Sigmoid colon (tissue), 7 donors: ENCODE measurements around the gene JMJD6. TPM values are rescaled to one million over a fixed set of nuclear protein-coding genes. Genes with fewer than 3 reads are reported as not detected.

Source experiments
- DNase-seq: peaks from one replicate; pipeline ENCODE4 v3.0.0-alpha.2; 2019
- H3K27ac ChIP-seq, 4 donors: fragments of 200-600 bp; sonication (generic); one replicate each; pipeline ENCODE4 v1.5.1; 2016 to 2019; ENCODE audit warnings: mild to moderate bottlenecking in 1 of 4
- H3K27me3 ChIP-seq, 3 donors: fragments of 200-600 bp; sonication (generic); one replicate each; pipeline ENCODE4 v1.5.1; 2019; ENCODE audit warnings: mild to moderate bottlenecking in 1 of 3
- H3K36me3 ChIP-seq, 4 donors: fragments of 200-600 bp; sonication (generic); one replicate each; pipeline ENCODE4 v1.5.1; 2016 to 2019
- H3K4me1 ChIP-seq, 4 donors: fragments of 200-600 bp; sonication (generic); one replicate each; pipeline ENCODE4 v1.5.1; 2017 to 2019
- H3K4me3 ChIP-seq, 4 donors: fragments of 200-600 bp; sonication (generic); one replicate each; pipeline ENCODE4 v1.5.1; 2017 to 2019; ENCODE audit warnings: mild to moderate bottlenecking in 2 of 4, moderate library complexity in 1 of 4
- H3K9me3 ChIP-seq, 4 donors: fragments of 200-600 bp in 3 of 4; sonication (generic) in 3 of 4; one replicate each; pipeline versions ENCODE4 v1.5.1 to v1.6.1; 2013 to 2019
- CTCF ChIP-seq, 4 experiments: fragments of 450-650 bp in 3 of 4; fragments of 200-600 bp in 1 of 4; IDR thresholded peaks; one replicate each; pipeline ENCODE4 v1.5.1; 2016 to 2019; ENCODE audit warnings: antibody characterized with exemption in 4 of 4, mild to moderate bottlenecking in 3 of 4, moderate library complexity in 2 of 4
- EP300 ChIP-seq, 4 donors: sonication (generic); formaldehyde crosslinking; IDR thresholded peaks; one replicate each; pipeline ENCODE4 v1.6.1; 2017; ENCODE audit warnings: antibody characterized with exemption in 4 of 4
- POLR2A ChIP-seq, 2 donors: fragments of 450-650 bp; IDR thresholded peaks; one replicate each; pipeline ENCODE4 v1.6.1; 2016; ENCODE audit warnings: antibody characterized with exemption in 2 of 2, mild to moderate bottlenecking in 2 of 2, moderate library complexity in 2 of 2
- POLR2AphosphoS5 ChIP-seq, 4 donors: sonication (generic); formaldehyde crosslinking; IDR thresholded peaks; one replicate each; pipeline ENCODE4 v1.6.1; 2017; ENCODE audit warnings: antibody characterized with exemption in 4 of 4
- WGBS, 2 donors: extraction: QIAGEN DNeasy Blood & Tissue Kit; methylation state at CpG; one replicate each; pipeline ENCODE4 v1.1.7; 2013; 5-methylcytosine and 5-hydroxymethylcytosine counted together
- intact Hi-C: fragments of 100-400 bp; cut with DNase I; formaldehyde crosslinking; loops from one replicate; pipeline ENCODE4 v1.15.1; 2023
- polyA plus RNA-seq, 3 donors: library from polyadenylated mRNA; stranded (reverse); fragments of 200-250 nt; gene quantifications; one replicate each; pipeline ENCODE4 v1.2.3, GENCODE V29; 2013
- total RNA-seq, 4 donors: library from RNA; depleted of rRNA; stranded (reverse); fragments of >200 nt; gene quantifications; one replicate each; pipeline ENCODE4 v1.1.0, GENCODE V29; 2016
- donor health status: healthy with polysubstance abuse.
- donor health status: Bipolar disorder and iron deficiency.
- donor health status: healthy.

Gene JMJD6
- total and polyA plus RNA-seq, 7 donors = 21.3 to 37.3 (median 24.8) TPM

- H3K27ac ChIP-seq = peak overlapping the region in 2 of 4 donors; percentile 6 to 9
- 93 to 95% methylated on average over 9 of the region's 9 CpGs for WGBS, 2 donors
- peak; percentile 40 for DNase-seq
- TF ChIP-seq POLR2AphosphoS5 (IDR thresholded peaks at IDR 0.05) (no peak), EP300 (IDR thresholded peaks at IDR 0.05) (no peak), POLR2A (IDR thresholded peaks at IDR 0.05) (no peak), CTCF (IDR thresholded peaks at IDR 0.05) (no peak)
- H3K36me3 ChIP-seq = peaks cover 43 to 89% (median 85%) of the 10 kb centered on the region in 4 donors
- no peaks in the 10 kb centered on the region for H3K27me3 ChIP-seq
- H3K4me3 ChIP-seq = no peak overlapping the region
- peaks cover 0 to 55% (median 42%) of the 10 kb centered on the region in 4 donors for H3K4me1 ChIP-seq
- intact Hi-C loops = no loop called here
- no peaks in the 10 kb centered on the region for H3K9me3 ChIP-seq
These were observed 5.5 kb downstream of the JMJD6 start for GRCh38 chr17:76720941-76721340.

GRCh38 chr17:76720211-76720610, 6.2 kb downstream of the JMJD6 start:
- Histone ChIP-seq H3K36me3 (peaks cover 49 to 96% (median 91%) of the 10 kb centered on the region in 4 donors), H3K9me3 (no peaks in the 10 kb centered on the region), H3K4me1 (peaks cover 0 to 58% (median 43%) of the 10 kb centered on the region in 4 donors), H3K27me3 (no peaks in the 10 kb centered on the region), H3K4me3 (no peak overlapping the region), H3K27ac (no peak overlapping the region)
- TF ChIP-seq CTCF (IDR thresholded peaks at IDR 0.05) (no peak), EP300 (IDR thresholded peaks at IDR 0.05) (no peak), POLR2A (IDR thresholded peaks at IDR 0.05) (no peak), POLR2AphosphoS5 (IDR thresholded peaks at IDR 0.05) (no peak)
- peak; percentile 20 for DNase-seq
- intact Hi-C loops = no loop called here
- WGBS, 2 donors = 91 to 95% methylated on average over 9 of the region's 9 CpGs

GRCh38 chr17:76718516-76718915, 7.9 kb downstream of the JMJD6 start:
- peak; percentile 43 for DNase-seq
- H3K4me3 ChIP-seq = no peak overlapping the region
- H3K9me3 ChIP-seq = no peaks in the 10 kb centered on the region
- H3K27me3 ChIP-seq = no peaks in the 10 kb centered on the region
- WGBS, 2 donors = 92 to 96% methylated on average over 16 of the region's 16 CpGs
- peaks cover 0 to 54% (median 37%) of the 10 kb centered on the region in 4 donors for H3K4me1 ChIP-seq
- no peak overlapping the region for H3K27ac ChIP-seq
- intact Hi-C loops = loop anchor here (5.0 kb wide), 2 partner anchors 161 to 196 kb away; no protein-coding TSS in a partner anchor
- H3K36me3 ChIP-seq = peaks cover 50 to 88% (median 79%) of the 10 kb centered on the region in 4 donors
- TF ChIP-seq POLR2AphosphoS5 (IDR thresholded peaks at IDR 0.05) (no peak), POLR2A (IDR thresholded peaks at IDR 0.05) (no peak), CTCF (IDR thresholded peaks at IDR 0.05) (no peak), EP300 (IDR thresholded peaks at IDR 0.05) (no peak)

DNA sequence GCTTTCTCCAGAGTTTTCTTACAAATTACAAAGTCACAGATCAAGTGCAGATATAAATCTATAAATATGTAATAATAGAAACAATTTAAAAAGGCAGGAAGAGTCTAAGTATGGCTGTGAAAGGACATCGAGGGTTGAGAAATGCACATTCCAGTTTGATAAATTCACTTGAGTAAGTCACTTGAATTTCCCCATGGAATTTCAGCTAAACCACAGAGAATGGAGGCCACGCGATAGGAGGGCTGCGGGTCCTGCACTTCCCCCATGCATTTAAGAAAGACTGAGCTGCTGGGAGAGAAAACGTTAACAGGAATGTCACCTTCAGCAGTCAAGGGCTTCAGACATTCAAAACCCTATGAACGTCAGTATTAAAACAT, 9.6 kb downstream of the JMJD6 start:
- no peak overlapping the region for H3K4me3 ChIP-seq
- H3K27ac ChIP-seq = peak overlapping the region; percentile 43 to 92 (median 68)
- WGBS, 2 donors = 86 to 88% methylated on average over 6 of the region's 6 CpGs
- no peak for DNase-seq
- intact Hi-C loops = loop anchor here (5.0 kb wide), 2 partner anchors 160 to 195 kb away; no protein-coding TSS in a partner anchor
- TF ChIP-seq POLR2A (IDR thresholded peaks at IDR 0.05) (no peak), EP300 (IDR thresholded peaks at IDR 0.05) (no peak), POLR2AphosphoS5 (IDR thresholded peaks at IDR 0.05) (no peak), CTCF (IDR thresholded peaks at IDR 0.05) (no peak)
- peaks cover 0 to 50% (median 30%) of the 10 kb centered on the region in 4 donors for H3K4me1 ChIP-seq
- H3K9me3 ChIP-seq = no peaks in the 10 kb centered on the region
- H3K36me3 ChIP-seq = peaks cover 43 to 82% (median 65%) of the 10 kb centered on the region in 4 donors
- no peaks in the 10 kb centered on the region for H3K27me3 ChIP-seq
